Measurements from ENCODE around the gene HGD. TPM values are rescaled to one million over a fixed set of nuclear protein-coding genes. Genes with fewer than 3 reads are reported as not detected.

Gene HGD
- total RNA-seq, 1 experiment from 2014 or later = 0.59 TPM

DNA sequence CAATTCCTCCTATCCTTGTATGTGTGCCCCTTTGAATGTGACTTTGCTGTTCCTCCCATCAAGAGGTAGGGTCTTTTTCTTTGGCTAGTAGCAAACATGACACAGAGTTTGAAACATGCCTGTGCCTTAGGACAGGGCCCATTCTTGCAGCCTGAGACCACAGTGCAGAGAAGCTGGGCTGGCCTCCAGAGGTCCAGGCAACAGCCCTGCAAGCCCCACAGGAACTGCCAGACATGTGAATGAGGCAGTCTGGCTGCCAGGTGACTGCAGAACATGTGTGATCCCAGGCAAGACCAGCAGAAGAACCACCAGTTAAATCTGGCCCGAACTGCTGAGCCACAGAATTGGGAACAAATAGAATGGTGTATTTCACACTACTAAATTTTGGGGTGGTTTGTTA lies 1.2 kb upstream of the HGD start:
- Histone ChIP-seq H3K4me3 (replicated peaks in 1 of 2; ENCODE audit: low read depth in 1 of 2, low read length in 2 of 2) (no peak overlapping the region), H4K20me1 (ENCODE audit: insufficient read depth) (no peaks in the 10 kb centered on the region), H3K27ac (ENCODE audit: low read depth, low read length) (no peak overlapping the region), H3K9me3 (ENCODE audit: control insufficient read depth in 1 of 2, insufficient read depth in 1 of 2, low read depth in 1 of 2, low read length in 2 of 2) (no peaks in the 10 kb centered on the region), H3K4me2 (ENCODE audit: low read length) (no peak overlapping the region), H3K9ac (ENCODE audit: low read length) (no peak overlapping the region), H3K4me1 (ENCODE audit: control insufficient read depth in 1 of 2, insufficient read depth in 2 of 2, low read length in 2 of 2) (peaks cover 0 to 9% of the 10 kb centered on the region in 2 experiments; a peak in 3 of 4 replicates), H3K36me3 (ENCODE audit: control insufficient read depth in 1 of 2, insufficient read depth in 2 of 2, low read length in 2 of 2) (no peaks in the 10 kb centered on the region), H3K27me3 (ENCODE audit: insufficient read depth, low read length) (no peaks in the 10 kb centered on the region), H3K79me2 (ENCODE audit: insufficient read depth, low read length) (no peaks in the 10 kb centered on the region), H3K9me2 (ENCODE audit: insufficient read depth) (no peaks in the 10 kb centered on the region), H2AFZ (ENCODE audit: low read depth, low read length, poor library complexity, severe bottlenecking) (no peak overlapping the region)
- BruUV-seq (replicated peaks) = no TSS peak
- POLR2A ChIA-PET = no interaction called here
- RAD21 ChIA-PET (ENCODE audit: low non-redundant PET in 1 of 2, low total read pairs in 2 of 2, uncharacterized antibody in 2 of 2, unreplicated experiment in 2 of 2) = no interaction called here
- CTCF ChIA-PET = no interaction called here
- DNase-seq (ENCODE audit: low read depth, low spot score) = no peak
- no peak for TF ChIP-seq EZH2phosphoT487 (IDR thresholded peaks at IDR 0.05; ENCODE audit: borderline replicate concordance)
- no peak for TF ChIP-seq POLR2AphosphoS5 (IDR thresholded peaks at IDR 0.05; ENCODE audit: low read depth, low read length)
- TF ChIP-seq SRF (IDR thresholded peaks at IDR 0.05; ENCODE audit: low read depth) = no peak
- TF ChIP-seq, protein P1, sequence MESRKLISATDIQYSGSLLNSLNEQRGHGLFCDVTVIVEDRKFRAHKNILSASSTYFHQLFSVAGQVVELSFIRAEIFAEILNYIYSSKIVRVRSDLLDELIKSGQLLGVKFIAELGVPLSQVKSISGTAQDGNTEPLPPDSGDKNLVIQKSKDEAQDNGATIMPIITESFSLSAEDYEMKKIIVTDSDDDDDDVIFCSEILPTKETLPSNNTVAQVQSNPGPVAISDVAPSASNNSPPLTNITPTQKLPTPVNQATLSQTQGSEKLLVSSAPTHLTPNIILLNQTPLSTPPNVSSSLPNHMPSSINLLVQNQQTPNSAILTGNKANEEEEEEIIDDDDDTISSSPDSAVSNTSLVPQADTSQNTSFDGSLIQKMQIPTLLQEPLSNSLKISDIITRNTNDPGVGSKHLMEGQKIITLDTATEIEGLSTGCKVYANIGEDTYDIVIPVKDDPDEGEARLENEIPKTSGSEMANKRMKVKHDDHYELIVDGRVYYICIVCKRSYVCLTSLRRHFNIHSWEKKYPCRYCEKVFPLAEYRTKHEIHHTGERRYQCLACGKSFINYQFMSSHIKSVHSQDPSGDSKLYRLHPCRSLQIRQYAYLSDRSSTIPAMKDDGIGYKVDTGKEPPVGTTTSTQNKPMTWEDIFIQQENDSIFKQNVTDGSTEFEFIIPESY (IDR thresholded peaks at IDR 0.05; ENCODE audit: extremely low read depth, insufficient replicate concordance, low read length) = no peak
- TF ChIP-seq SP1 (IDR thresholded peaks at IDR 0.05; ENCODE audit: low read depth) = no peak
- TF ChIP-seq ELF1 (IDR thresholded peaks at IDR 0.05; ENCODE audit: borderline replicate concordance, low read depth) = no peak
- TF ChIP-seq, protein P2, sequence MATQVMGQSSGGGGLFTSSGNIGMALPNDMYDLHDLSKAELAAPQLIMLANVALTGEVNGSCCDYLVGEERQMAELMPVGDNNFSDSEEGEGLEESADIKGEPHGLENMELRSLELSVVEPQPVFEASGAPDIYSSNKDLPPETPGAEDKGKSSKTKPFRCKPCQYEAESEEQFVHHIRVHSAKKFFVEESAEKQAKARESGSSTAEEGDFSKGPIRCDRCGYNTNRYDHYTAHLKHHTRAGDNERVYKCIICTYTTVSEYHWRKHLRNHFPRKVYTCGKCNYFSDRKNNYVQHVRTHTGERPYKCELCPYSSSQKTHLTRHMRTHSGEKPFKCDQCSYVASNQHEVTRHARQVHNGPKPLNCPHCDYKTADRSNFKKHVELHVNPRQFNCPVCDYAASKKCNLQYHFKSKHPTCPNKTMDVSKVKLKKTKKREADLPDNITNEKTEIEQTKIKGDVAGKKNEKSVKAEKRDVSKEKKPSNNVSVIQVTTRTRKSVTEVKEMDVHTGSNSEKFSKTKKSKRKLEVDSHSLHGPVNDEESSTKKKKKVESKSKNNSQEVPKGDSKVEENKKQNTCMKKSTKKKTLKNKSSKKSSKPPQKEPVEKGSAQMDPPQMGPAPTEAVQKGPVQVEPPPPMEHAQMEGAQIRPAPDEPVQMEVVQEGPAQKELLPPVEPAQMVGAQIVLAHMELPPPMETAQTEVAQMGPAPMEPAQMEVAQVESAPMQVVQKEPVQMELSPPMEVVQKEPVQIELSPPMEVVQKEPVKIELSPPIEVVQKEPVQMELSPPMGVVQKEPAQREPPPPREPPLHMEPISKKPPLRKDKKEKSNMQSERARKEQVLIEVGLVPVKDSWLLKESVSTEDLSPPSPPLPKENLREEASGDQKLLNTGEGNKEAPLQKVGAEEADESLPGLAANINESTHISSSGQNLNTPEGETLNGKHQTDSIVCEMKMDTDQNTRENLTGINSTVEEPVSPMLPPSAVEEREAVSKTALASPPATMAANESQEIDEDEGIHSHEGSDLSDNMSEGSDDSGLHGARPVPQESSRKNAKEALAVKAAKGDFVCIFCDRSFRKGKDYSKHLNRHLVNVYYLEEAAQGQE (IDR thresholded peaks at IDR 0.05; ENCODE audit: low read depth) = no peak
- no peak for TF ChIP-seq TCF7L2 (IDR thresholded peaks at IDR 0.05; ENCODE audit: borderline replicate concordance, extremely low read depth, insufficient read depth, insufficient read length)
- no peak for ATAC-seq
- intact Hi-C loops (cut with micrococcal nuclease) = no loop called here
